ENCODE measurements around the gene ENPP7.

ENPP7 gene

DNA sequence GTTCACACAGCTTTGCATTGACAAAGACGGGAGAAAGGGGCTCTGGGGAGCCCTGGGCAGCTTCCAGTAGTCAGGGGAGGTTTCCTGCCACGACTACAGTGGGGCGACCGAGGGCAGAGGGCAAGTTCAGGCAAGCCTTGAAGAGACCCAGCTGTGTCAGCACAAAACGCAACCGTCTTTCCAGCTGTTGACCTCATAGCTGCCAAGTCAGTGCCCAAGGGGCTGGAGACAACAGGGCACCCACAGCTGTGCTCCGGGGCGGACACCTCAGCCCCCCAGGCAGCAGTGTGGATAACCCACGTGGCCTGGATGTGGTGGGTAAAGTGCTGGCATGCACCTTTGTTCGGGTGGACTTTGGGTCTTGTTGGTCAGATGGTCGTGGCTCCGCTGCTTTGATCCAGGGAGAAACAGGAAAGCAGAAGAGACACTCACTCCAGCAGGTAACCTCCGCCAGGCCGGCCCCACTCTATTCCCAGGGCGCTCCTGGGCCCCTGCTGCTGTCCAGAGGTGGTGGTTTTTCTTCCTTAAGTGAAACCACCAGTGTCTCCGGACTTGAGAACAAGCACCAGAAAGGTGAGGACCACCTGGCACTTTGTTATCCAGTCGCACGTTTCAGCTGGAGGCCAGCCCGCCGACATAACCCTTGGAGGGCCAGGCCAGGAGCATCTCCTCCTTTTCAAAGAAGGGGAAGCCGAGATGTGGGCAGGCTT, 29.6 kb downstream of the ENPP7 start:
- TF ChIP-seq GATA3 (IDR thresholded peaks at IDR 0.05; ENCODE audit: low read depth, low read length) (no peak), GATA2 (IDR thresholded peaks at IDR 0.05; ENCODE audit: low read depth, low read length) (no peak)

DNA sequence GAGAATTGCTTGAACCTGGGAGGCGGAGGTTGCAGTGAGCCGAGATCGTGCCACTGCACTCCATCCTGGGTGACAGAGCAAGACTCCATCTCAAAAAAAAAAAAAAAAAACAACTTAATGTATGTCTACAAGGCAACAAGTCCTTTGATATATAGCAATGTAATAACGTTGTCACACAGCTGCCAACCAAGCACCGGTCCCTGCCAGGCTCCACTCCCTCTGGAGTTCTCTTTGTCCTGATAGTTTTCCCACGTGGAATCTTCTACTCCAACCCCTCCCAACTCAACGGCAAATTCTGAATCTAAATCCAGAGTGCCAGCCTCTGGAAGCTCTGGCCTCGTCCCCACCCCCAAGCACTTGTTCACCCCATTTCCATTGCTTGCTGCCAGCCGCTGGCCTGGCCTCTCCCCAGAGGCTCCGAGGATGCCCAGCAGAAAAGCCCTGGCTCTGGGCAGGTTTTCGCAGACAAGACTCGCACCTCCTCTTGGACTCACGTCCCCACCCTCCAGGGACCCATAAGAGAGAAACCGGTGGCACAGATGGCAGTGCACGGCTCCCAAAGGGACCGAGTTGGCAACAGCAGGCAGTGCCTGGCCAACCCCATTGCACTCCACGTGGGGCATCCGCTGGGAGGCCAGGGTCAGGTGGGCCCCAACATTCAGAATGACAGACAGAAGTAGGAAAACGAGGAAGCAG, 31.3 kb downstream of the ENPP7 start:
- TF ChIP-seq GATA3 (IDR thresholded peaks at IDR 0.05; ENCODE audit: low read depth, low read length), result no peak
- TF ChIP-seq GATA2 (IDR thresholded peaks at IDR 0.05; ENCODE audit: low read depth, low read length), result no peak

DNA sequence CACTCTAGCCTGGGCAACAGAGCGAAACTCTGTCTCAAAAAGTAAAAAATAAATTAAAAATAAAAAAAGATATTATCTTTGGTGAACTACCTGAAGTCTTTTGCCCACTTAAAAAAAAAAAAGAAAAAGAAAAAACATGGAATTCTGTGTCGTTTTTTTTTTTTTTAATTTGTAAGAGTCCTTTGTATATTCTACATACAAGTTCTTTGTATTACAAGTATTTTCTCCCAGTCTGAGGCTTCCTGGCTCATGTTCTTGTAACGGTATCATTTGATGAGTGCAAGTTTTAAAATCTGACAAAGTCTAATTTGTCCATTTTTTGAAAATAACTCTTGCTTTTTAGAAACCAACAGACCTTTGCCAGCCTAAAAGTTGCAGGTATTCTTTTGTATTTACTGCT, 35.0 kb downstream of the ENPP7 start:
- no peak for TF ChIP-seq GATA3 (IDR thresholded peaks at IDR 0.05; ENCODE audit: low read depth, low read length)
- no peak for TF ChIP-seq GATA2 (IDR thresholded peaks at IDR 0.05; ENCODE audit: low read depth, low read length)

DNA sequence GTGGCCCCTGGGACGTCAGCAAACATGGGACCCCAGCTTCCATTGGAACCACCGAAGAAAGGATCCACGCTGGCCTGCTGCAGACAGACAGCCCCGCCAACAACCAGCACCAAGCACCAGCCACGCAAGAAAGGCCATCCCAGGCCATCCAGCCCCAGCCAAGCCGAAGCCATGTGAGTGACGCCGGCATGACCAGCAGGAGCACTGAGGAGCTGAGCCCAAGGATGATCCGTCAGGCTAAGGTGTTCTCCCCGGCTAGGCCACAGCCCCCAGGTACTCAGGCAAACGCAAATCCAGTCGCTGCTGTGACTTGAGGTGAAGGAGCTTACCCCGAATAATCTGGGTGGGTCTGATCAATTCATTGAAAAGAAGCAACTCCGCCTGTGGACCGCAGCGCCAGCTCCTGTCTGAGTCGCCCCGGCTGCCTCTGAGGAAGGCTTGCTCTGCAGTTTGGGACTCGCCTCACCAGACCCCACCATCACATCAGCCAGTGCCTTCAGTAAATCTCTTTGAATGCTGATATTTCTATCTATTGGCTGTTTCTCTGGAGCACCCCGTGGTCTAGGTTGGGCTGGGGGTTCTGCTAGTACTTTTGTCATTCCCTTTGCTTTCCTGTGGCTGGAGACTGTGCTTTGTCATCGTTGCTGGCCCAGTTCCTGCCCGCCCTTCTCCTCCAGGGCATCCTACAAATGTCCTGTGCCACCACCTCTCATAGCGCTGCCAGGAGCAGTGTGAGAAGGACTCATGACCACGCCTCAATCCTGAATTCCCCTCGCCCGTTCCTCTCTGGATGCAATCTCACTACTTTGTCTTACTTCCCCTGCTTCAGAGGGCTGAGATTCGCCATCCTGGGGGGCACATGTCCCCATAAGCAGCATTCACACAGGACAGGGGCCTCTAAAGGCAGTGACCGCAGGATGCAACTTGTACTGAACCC, 39.1 kb downstream of the ENPP7 start:
- TF ChIP-seq GATA2 (IDR thresholded peaks at IDR 0.05; ENCODE audit: low read depth, low read length), result no peak
- TF ChIP-seq GATA3 (IDR thresholded peaks at IDR 0.05; ENCODE audit: low read depth, low read length), result no peak

DNA sequence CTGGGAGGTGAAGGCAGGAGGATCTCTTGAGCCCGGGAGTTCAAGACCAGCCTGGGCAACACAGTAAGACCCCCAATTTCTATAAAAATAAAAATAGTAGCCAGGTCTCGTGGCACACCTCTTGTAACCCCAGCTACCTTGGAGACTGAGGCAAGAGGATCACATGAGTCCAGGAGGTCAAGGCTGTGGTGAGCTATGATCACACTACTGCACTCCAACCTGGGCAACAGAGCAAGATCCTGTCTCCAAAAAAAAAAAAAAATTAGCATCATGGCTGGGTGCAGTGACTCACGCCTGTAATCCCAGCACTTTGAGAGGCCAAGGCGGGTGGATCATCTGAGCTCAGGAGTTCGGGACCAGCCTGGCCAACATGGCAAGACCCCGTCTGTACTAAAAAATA, 40.5 kb downstream of the ENPP7 start:
- TF ChIP-seq GATA2 (IDR thresholded peaks at IDR 0.05; ENCODE audit: low read depth, low read length), result no peak
- TF ChIP-seq GATA3 (IDR thresholded peaks at IDR 0.05; ENCODE audit: low read depth, low read length), result no peak

DNA sequence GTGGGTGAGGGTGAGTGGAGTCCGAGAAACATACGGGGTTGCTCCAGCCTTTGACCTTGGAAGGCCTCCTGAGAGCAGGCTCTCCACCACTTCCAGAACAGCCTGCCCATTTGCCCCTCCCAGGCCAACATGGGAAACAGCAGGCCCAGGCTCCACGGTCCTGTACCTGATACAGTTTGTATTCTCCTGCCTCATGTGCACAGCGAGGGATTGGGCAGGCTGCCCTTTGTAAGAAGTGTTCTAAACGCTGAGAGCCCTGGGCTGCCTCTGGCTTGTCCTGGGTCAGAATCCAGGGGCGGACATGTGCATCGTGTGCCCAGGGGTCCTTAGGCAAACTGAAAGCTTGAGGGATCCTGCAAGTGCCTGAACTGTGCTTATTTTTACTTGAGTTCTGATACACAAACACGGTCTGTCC, 43.8 kb downstream of the ENPP7 start:
- TF ChIP-seq GATA3 (IDR thresholded peaks at IDR 0.05; ENCODE audit: low read depth, low read length) (no peak), GATA2 (IDR thresholded peaks at IDR 0.05; ENCODE audit: low read depth, low read length) (no peak)

DNA sequence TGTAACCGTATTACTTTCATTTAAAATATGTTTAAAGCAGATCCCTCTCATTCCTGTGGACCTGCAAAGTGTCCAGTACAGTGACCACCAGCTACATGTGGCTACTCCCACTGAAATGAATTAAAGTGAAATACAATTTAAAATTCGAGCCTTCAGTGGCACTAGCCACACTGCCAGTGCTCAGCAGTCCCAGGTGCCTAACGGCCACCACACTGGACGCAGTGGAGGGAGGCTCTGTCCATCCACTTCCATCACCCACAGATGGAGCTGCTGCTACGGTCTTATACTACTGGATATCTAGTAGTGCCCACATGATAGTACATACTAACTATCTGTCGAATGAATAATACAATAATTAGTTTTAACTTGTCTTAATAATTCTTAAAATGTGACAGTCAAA, 44.9 kb downstream of the ENPP7 start:
- no peak for TF ChIP-seq GATA3 (IDR thresholded peaks at IDR 0.05; ENCODE audit: low read depth, low read length)
- no peak for TF ChIP-seq GATA2 (IDR thresholded peaks at IDR 0.05; ENCODE audit: low read depth, low read length)

DNA sequence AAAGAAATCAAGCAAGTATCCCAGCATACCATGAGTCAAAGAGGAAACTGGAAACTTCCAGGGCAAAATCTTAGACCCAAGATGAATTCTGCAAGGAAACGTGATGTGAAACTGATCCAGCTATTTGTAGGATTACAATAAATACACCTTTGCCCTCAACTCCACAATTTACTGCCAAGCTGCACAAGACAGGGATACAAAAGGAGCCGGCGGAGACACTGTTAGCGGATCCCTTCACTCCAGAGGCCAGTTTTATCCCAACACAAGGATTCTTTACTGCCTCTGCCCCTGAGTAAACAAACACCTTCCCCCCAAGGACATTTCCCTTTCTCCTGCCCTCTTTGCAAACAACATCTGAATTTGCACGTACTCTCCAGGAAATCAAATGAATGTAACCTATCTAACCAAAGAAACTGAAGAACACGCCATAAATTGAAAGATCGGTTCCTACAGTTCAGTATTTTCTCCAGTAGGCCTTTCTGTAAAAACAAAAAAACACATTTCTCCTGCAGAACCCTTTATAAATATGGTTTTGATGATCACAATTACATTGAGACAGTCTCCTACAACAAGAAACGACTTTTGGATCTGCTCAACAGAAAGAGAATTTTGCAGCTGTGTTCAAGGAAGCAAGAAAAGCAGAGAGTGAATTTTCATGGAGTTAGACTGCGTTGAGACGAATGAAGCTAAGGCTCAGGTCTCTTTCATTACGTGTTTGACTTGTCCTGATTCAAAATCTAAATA, 45.8 kb downstream of the ENPP7 start:
- TF ChIP-seq GATA3 (IDR thresholded peaks at IDR 0.05; ENCODE audit: low read depth, low read length) (no peak), GATA2 (IDR thresholded peaks at IDR 0.05; ENCODE audit: low read depth, low read length) (no peak)

DNA sequence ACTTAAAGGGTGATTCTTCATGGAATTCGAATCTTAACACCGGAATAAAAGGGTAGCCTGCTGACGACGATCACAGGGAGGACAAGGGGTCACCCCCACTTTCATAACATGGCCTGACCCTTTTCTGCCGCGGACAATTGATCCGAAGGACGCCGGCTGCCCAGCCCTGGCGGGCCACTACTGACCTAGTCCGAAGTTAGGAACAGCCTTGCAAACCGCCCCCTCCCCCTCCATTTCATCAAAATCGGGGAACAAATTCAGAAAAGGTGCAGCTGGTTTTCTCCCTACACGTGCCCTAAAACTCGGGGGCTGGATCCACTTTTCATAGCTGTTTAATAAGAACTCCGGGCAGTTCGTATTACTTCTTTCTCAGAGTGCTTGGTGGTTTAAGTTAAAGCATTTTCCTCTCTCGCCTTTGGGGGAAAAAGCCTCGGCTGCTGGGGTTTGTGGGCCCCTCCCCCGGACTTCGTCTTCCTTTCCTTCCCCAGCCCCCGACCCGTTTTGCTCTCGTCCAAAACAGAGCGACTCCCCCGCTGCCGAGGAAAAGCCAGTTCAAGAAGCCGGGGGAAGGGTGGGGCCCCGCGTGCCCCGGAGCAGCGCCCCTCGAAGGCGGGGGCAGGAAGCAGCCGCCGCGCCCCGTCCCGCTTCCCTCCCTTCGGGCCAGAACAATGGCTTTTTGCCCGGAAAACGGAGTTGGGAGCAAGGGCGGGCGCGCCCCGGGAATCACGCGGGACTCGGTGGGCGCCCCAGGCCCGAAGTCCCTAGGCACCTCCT, 46.6 kb downstream of the ENPP7 start:
- TF ChIP-seq GATA2 (IDR thresholded peaks at IDR 0.05; ENCODE audit: low read depth, low read length), result no peak
- TF ChIP-seq GATA3 (IDR thresholded peaks at IDR 0.05; ENCODE audit: low read depth, low read length), result no peak

DNA sequence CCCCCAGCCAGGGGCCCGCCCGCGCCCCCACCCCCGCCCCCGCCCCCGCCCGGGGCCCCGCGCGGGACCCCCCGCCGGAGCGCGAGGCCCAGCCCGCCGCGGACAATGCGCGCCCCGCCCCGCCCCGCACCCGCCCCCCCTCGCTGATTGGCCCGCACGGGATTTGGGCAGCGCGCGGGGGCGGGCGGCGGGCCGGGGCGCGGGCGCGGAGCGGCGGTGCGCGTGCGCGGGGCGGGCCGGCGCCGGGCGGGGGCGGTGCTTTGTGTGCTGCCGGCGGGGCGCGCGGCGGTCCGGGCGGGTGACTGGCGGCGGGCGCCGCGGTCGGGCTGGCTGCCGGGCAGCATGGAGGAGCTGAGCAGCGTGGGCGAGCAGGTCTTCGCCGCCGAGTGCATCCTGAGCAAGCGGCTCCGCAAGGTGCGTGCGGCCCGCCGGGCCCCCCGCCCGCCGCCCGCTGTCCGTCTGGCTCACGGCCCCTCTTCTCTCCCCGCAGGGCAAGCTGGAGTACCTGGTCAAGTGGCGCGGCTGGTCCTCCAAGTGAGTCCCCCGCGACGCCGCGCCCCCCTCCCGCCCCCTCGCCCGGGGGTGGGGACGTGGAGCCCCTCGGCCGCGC, 47.3 kb downstream of the ENPP7 start, which contains the start of gene CBX2:
Gene CBX2 (plus strand): TSS at position 255 of the 610 bp plus-strand sequence. CDS start 88 bp downstream, at position 343.
- TF ChIP-seq GATA3 (IDR thresholded peaks at IDR 0.05; ENCODE audit: low read depth, low read length), result no peak
- TF ChIP-seq GATA2 (IDR thresholded peaks at IDR 0.05; ENCODE audit: low read depth, low read length), result no peak

DNA sequence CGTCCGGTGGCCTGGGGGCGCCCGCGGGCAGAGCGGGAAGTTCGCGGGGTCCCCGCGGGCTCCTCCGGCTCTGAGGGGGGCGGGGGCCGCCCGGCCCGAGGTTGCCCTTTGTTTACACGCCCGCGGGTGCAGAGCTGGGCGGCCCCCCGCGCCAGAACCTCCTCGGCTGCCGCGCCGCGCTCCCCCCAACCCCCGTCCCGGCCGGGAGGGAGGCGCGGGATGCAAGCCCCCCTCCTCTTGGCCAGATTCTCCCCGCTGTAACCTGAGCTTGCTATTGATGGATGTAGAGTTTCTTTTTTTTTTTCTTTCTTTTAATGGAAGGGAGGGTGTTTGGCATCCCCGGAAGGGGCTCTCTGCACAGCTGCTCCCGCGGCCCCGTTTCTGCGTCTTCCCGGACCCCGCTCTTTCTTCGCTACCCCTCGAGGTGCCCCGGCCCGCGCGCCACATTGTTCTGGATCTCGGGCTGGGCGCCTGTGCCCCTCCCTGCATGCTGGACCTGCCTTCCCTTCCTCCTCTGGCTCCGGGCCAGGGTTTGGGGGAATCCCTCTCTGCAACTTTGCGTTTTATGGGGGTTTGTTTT, 47.9 kb downstream of the ENPP7 start:
- TF ChIP-seq GATA2 (IDR thresholded peaks at IDR 0.05; ENCODE audit: low read depth, low read length) (no peak), GATA3 (IDR thresholded peaks at IDR 0.05; ENCODE audit: low read depth, low read length) (no peak)

DNA sequence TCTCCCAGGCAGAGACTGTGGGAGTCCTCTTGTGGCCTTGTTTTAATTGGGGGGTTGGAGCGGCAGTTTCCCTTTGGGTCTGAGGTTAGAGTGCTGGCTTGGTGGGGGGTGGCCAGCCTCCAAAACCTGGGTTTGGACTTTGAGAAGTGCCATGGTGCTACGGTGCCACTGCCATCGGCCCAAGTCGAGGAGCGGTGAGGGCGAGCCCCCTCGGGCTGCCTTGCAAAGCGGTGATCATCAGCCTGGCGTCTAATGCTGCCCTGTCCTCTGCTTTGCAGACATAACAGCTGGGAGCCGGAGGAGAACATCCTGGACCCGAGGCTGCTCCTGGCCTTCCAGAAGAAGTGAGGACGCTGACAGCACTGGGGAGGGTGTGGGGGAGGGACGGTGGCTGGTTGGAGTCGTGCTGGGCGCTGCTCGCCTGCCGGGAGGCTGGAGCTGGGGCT, 48.4 kb downstream of the ENPP7 start:
- TF ChIP-seq GATA3 (IDR thresholded peaks at IDR 0.05; ENCODE audit: low read depth, low read length) (no peak), GATA2 (IDR thresholded peaks at IDR 0.05; ENCODE audit: low read depth, low read length) (no peak)

Data from SH-SY5Y (cell line).